Measurements from ENCODE around the gene AFDN. TPM values are rescaled to one million over a fixed set of nuclear protein-coding genes. Genes with fewer than 3 reads are reported as not detected.

The AFDN gene
- total and polyA plus RNA-seq, 2 of the 8 experiments (the other 6 are each of a cell fraction or from before 2014, with no cell fraction given) = 53.4 to 192 TPM

DNA sequence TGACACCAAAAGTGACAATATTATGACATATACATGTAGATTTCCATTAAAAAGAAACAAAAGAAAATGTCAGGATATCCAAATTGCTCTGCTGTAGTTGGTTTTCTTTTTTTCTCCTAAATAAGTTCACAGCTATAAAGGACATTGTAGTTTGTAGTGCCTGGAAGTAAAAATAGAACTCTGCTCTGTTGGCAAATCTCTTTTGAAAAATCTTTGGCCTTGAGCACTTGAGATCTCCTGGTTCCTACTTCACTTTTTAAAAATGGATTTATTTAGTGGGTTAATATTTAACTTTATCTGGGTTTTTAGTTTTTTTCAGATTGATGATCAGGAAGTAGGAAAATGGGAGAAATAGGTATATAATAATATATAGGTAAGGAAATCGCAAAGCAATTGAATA lies 52.9 kb downstream of the AFDN start:
- H3K79me1 ChIP-seq (ENCODE audit: low read depth, low read length) = no peaks in the 10 kb centered on the region
- 94 to 100% methylated on average over 1 of the region's 1 CpG for WGBS, 2 experiments (ENCODE audit: extremely low coverage in 1 of 2, insufficient coverage in 1 of 2, insufficient read length in 1 of 2, insufficient replicate concordance in 2 of 2, low coverage in 1 of 2, low lambda C conversion rate in 2 of 2, missing lambda C conversion rate in 1 of 2)
- ChIA-PET CTCF (ENCODE audit: partially characterized antibody) (interaction anchor here (1.2 to 1.6 kb wide), 2 partner anchors 13 to 18 kb away, joined by 3 to 4 read pairs; no protein-coding TSS in a partner anchor), POLR2A (ENCODE audit: partially characterized antibody) (interaction anchor here (1.8 kb wide), 1 partner anchor 30 kb away, joined by 4 read pairs; no protein-coding TSS in a partner anchor)
- no peak overlapping the region for H3K27ac ChIP-seq (ENCODE audit: low read depth, low read length)
- no peak overlapping the region for H3K23ac ChIP-seq (ENCODE audit: insufficient read length)
- H2BK5ac ChIP-seq (ENCODE audit: low read depth, low read length) = no peak overlapping the region
- H3K4ac ChIP-seq (replicated peaks; ENCODE audit: insufficient read length, low read depth, low read length) = no peak overlapping the region
- H3K56ac ChIP-seq (replicated peaks; ENCODE audit: insufficient read length, low read depth, low read length) = no peak overlapping the region
- H3K79me2 ChIP-seq (ENCODE audit: control insufficient read depth in 1 of 2, insufficient read depth in 2 of 2, low read length in 2 of 2) = 0 out of 4 replicates have a peak, but pooled peaks cover 0 to 3% of the 10 kb centered on the region in 2 experiments
- H4K8ac ChIP-seq (ENCODE audit: extremely low read depth, insufficient read depth, low read length) = no peak overlapping the region
- peaks cover 4 to 72% (median 21%) of the 10 kb centered on the region in 4 experiments; a peak in 6 of 8 replicates for H3K36me3 ChIP-seq (ENCODE audit: control insufficient read depth in 2 of 4, insufficient read depth in 4 of 4, low read length in 3 of 4)
- no peak overlapping the region for H3K18ac ChIP-seq (ENCODE audit: extremely low read depth, low read length)
- H2BK20ac ChIP-seq (ENCODE audit: low read length) = no peak overlapping the region
- no peak overlapping the region for H2BK120ac ChIP-seq (replicated peaks; ENCODE audit: low read depth, low read length)
- H2BK15ac ChIP-seq (ENCODE audit: low read length) = no peak overlapping the region
- H4K91ac ChIP-seq (replicated peaks; ENCODE audit: insufficient read length, low read length) = no peak overlapping the region
- H3K9me3 ChIP-seq (ENCODE audit: insufficient read depth in 2 of 2, low read depth in 1 of 2, low read length in 1 of 2) = no peaks in the 10 kb centered on the region
- no peak overlapping the region for H2BK12ac ChIP-seq (ENCODE audit: low read depth, low read length)
- H3K4me2 ChIP-seq (ENCODE audit: insufficient read depth in 1 of 2, low read depth in 2 of 2, low read length in 2 of 2) = no peak overlapping the region
- H3K4me1 ChIP-seq (replicated peaks in 1 of 4; ENCODE audit: control insufficient read depth in 3 of 4, insufficient read depth in 4 of 4, low read length in 3 of 4) = peaks cover 0 to 4% (median 0%) of the 10 kb centered on the region in 4 experiments; a peak in 2 of 7 replicates
- DNase-seq (ENCODE audit: low read depth in 1 of 2, low spot score in 2 of 2) = no peak
- peaks cover 0 to 2% of the 10 kb centered on the region in 2 experiments for H4K20me1 ChIP-seq (replicated peaks in 1 of 2; ENCODE audit: control insufficient read depth in 1 of 2, insufficient read depth in 2 of 2, low read length in 2 of 2)
- no peak overlapping the region for H2AK5ac ChIP-seq (ENCODE audit: low read depth, low read length)
- H3K9ac ChIP-seq (replicated peaks in 1 of 4; ENCODE audit: extremely low read depth in 1 of 4, low read depth in 3 of 4, low read length in 3 of 4) = no peak overlapping the region
- H2AFZ ChIP-seq (ENCODE audit: low read length) = no peak overlapping the region
- H4K5ac ChIP-seq (ENCODE audit: insufficient read length, low read depth, low read length) = no peak overlapping the region
- no peak overlapping the region for H3K14ac ChIP-seq (ENCODE audit: insufficient read length)
- no peaks in the 10 kb centered on the region for H3K23me2 ChIP-seq (ENCODE audit: low read depth, low read length)
- no peaks in the 10 kb centered on the region for H3K27me3 ChIP-seq (replicated peaks in 1 of 4; ENCODE audit: control insufficient read depth in 3 of 4, extremely low read depth in 1 of 4, insufficient read depth in 3 of 4, low read length in 3 of 4)
- no peak overlapping the region for H3K4me3 ChIP-seq (ENCODE audit: extremely low read depth in 1 of 4, insufficient read depth in 2 of 4, low read depth in 3 of 4, low read length in 4 of 4)
- FAIRE-seq = no peak
- TF ChIP-seq, protein P1, sequence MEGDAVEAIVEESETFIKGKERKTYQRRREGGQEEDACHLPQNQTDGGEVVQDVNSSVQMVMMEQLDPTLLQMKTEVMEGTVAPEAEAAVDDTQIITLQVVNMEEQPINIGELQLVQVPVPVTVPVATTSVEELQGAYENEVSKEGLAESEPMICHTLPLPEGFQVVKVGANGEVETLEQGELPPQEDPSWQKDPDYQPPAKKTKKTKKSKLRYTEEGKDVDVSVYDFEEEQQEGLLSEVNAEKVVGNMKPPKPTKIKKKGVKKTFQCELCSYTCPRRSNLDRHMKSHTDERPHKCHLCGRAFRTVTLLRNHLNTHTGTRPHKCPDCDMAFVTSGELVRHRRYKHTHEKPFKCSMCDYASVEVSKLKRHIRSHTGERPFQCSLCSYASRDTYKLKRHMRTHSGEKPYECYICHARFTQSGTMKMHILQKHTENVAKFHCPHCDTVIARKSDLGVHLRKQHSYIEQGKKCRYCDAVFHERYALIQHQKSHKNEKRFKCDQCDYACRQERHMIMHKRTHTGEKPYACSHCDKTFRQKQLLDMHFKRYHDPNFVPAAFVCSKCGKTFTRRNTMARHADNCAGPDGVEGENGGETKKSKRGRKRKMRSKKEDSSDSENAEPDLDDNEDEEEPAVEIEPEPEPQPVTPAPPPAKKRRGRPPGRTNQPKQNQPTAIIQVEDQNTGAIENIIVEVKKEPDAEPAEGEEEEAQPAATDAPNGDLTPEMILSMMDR (IDR thresholded peaks at IDR 0.05; ENCODE audit: control extremely low read depth in 1 of 3, insufficient read depth in 1 of 3, low read depth in 1 of 3, low read length in 3 of 3) = no peak
- no peak for TF ChIP-seq POU5F1 (IDR thresholded peaks at IDR 0.05; ENCODE audit: low read depth, low read length)
- TF ChIP-seq CREB1 (IDR thresholded peaks at IDR 0.05) = no peak
- TF ChIP-seq SP1 (IDR thresholded peaks at IDR 0.05; ENCODE audit: low read depth, low read length) = no peak
- TF ChIP-seq, protein P2, sequence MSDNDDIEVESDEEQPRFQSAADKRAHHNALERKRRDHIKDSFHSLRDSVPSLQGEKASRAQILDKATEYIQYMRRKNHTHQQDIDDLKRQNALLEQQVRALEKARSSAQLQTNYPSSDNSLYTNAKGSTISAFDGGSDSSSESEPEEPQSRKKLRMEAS (IDR thresholded peaks at IDR 0.05) = no peak
- no peak for TF ChIP-seq YY1 (IDR thresholded peaks at IDR 0.05; ENCODE audit: low read depth, low read length)
- no peak for TF ChIP-seq ZNF274 (IDR thresholded peaks at IDR 0.05; ENCODE audit: borderline replicate concordance, extremely low read depth, low read length)
- TF ChIP-seq CEBPB (IDR thresholded peaks at IDR 0.05; ENCODE audit: low read depth, low read length) = no peak
- TF ChIP-seq RBBP5 (IDR thresholded peaks at IDR 0.05; ENCODE audit: borderline replicate concordance, low read depth, low read length) = no peak
- TF ChIP-seq HDAC6 (IDR thresholded peaks at IDR 0.05; ENCODE audit: low read depth, low read length) = no peak
- no peak for TF ChIP-seq TEAD4 (IDR thresholded peaks at IDR 0.05; ENCODE audit: low read depth, low read length)
- no peak for TF ChIP-seq TBP (IDR thresholded peaks at IDR 0.05; ENCODE audit: low read depth, low read length)
- TF ChIP-seq RXRA (IDR thresholded peaks at IDR 0.05; ENCODE audit: insufficient read depth, low read depth, low read length) = no peak

All from H1 (cell line).